T-helper 2 cell treated with Interferon-gamma antibody and Interleukin-4, amounts not matched to agents 100 ng/mL and 5 ng/mL, for 36 hours (primary cell): Measurements from ENCODE around the gene CDRT15. TPM values are rescaled to one million over a fixed set of nuclear protein-coding genes. Genes with fewer than 3 reads are reported as not detected.
"Not testable (repeated sequence)": the region's sequence is repeated elsewhere in the genome, so short reads cannot be mapped to it uniquely, and the experiment has no call there.

Experiments
- intact Hi-C: fragments of 100-400 bp; cut with micrococcal nuclease; formaldehyde crosslinking; loops from one replicate; pipeline ENCODE4 v1.15.1; 2023
- total RNA-seq: library from RNA; stranded (reverse); gene quantifications from 2 replicates; pipeline ENCODE4 v1.2.3, GENCODE V29; 2022

The CDRT15 gene
- not detected in 2 replicates for total RNA-seq

GRCh38 chr17:14236762-14237161, at the start of gene CDRT15:
Gene CDRT15, minus strand, starts transcription at chr17:14236862. Its CDS starts 29 bp downstream, at chr17:14236833.
- intact Hi-C loops, result not testable (repeated sequence)

DNA sequence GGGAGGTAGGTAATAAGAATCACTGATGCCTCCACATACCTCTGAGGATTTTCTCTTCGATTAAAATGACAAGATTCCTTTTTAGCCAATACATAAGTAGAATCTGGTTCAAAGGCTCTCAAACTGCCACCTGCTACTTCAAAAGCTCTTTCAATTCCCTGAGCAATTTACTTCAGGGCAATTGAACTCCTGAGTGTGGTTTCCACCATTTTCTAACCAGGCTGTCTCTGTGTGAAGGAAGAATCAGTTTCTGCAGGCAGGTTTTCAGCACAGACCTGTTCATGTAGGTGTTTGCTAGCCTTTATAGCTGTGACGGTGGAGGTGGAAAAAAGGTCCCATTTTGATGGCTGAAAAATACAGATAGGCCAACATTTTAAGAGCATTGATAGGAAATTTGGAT, 46.1 kb upstream of the CDRT15 start:
- intact Hi-C loops, result no loop called here

- intact Hi-C loops, result no loop called here
Measured at GRCh38 chr17:14281530-14281929, 44.9 kb upstream of the CDRT15 start.

DNA sequence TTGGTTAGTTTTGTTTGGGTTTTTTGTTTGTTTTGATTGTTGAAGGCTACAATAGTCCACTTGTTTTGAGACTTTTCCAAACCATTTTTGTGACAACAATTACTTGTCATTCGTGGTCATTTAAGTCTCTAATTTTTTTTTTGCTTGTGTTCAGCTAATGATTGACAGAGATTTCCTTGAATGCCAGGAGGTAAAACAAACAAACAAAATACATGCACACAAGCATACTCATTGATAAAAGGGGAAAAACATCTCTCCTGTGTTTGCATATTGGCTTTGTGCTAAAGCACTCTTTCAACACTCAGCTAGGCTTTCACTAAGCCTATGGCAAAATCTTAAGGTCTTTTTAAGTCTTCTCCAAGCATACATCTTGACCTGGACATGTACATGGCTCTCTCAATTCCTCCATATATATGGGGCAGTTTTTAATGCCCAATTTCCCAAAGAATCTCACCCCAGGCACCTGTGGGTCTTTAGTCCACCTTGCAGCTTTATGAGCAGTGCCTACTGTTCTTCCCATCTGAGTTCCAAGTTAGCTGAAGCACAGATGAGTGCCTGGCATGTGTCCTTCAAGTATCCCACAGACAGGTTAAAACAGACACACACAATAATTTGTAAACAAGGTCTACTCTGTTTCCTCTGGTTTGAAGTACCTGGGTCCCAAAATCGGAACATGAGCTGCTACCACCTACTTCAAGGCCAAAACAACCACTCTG, 40.0 kb upstream of the CDRT15 start:
- intact Hi-C loops, result no loop called here

DNA sequence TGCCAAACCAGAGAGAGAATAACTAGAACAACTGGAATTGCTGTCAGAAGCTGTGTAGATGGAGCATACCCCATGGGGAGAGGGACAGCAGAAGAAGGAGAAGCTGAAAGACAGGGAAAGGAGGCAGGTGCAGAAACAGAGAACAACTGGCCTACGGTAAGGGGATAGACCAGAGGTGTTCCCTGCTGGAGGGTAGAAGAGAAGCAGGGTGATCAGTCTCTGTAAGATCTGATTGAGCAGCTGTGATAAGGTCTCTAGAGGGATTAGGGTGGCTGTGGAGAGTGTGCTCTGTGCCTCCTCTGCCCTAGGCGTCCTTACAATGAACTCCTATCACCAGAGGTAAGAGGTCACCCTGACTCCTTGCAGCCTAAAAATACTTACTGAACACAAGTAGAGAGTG, 33.8 kb upstream of the CDRT15 start:
- intact Hi-C loops, result no loop called here

DNA sequence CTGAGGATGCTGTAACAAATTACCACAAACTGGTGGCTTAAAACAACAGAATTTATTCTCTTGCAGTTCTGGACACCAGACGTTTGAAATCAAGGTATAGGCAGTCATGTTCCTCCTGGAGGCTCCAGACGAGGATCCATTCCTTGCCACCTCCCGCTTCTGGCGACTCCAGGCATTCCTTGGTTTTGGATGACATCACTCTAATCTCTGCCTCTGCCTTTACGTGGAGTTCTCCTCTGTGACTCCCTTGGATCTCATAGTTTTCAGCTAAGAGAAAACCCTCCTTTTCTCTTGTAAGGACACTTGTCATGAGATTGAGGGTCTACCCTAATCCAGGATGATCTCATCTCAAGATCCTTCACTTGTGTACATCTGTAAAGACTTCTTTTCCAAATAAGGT, 32.8 kb upstream of the CDRT15 start:
- intact Hi-C loops, result no loop called here

DNA sequence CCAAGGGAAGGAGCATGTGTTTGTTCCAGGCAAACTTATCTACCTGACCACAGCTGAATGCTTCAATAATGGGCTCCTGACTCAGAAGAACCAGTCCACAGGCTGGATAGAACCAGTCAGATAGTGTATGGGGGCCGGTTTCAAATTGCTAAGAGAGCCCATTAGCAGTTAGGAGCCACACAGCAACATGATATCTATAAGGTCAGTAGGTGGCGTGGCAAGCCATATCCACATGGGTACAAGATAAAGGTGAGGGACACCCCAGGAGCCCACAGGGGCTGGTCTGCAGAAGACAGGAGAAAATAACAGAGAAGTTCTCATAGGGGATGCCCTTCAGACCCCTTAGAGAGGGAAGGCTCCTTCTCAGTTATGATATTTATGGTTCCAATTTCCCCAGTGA, 31.6 kb upstream of the CDRT15 start:
- intact Hi-C loops, result no loop called here

DNA sequence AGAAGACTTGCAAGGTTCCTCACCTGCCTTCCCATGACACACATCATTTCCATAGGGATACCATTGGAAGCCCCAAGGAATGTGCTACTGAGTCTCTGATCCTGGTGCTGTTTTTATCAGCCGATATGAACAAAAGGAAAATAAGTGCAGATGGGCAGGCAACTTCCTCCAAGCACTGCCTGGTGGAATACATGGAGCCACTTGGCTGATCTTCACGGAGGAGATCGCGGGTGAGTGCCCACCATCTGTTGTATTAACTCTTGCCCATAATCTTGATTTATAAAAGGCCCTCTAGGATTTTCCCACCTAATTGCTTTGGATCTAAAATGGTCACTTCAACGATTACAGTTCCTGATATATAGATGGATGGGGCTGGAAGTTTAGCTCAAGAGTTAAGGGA, 24.7 kb upstream of the CDRT15 start:
- intact Hi-C loops, result no loop called here

- intact Hi-C loops, result no loop called here
Measured at GRCh38 chr17:14245629-14246028, 9.0 kb upstream of the CDRT15 start.

DNA sequence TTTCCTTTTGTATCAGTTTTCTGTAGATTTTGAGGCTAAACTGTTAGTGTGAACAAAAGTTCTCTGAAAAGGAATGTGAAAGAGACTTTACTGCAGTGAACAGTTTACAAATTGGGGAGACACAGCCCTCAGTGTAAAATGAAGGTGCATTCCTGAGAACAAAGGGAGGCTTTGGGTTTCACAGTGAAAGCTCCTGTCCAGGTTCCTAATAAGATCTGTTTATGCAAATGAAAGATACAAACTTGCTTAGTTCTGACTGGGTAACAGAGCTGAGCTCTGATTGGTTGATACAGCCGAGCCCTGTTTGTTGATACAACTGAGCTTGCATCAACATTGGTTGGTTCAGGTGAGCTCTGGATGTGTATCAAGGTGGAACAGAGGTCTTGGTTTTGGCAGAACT, 8.3 kb upstream of the CDRT15 start:
- intact Hi-C loops, result no loop called here

GRCh38 chr17:14239271-14239670, 2.6 kb upstream of the CDRT15 start:
- intact Hi-C loops, result not testable (repeated sequence)

DNA sequence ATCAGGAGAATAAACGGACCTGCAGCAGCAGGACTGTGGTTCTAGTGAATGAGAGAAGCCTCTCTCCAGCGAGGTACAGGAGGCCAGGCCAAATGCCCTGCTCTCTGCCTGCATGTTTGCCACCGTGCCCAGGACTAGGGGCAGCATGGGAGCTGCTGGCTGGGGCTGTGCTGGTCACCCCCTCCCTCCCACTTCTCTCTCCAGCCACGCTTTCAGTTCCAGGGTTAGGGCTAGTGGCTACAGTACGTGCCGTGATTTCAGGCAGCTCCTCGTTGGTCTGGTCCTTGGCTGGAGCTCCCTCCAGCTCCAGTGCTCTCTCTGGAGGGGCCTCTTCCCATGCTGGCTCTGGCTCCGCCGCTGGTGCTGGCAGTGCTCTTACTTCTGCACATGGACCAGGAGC, 630 bp downstream of the CDRT15 start:
- intact Hi-C loops, result not testable (repeated sequence)

- intact Hi-C loops, result not testable (repeated sequence)
Measured at GRCh38 chr17:14235047-14235446, 1.6 kb downstream of the CDRT15 start.

GRCh38 chr17:14231187-14231586, 5.5 kb downstream of the CDRT15 start:
- intact Hi-C loops, result not testable (repeated sequence)

- intact Hi-C loops, result no loop called here
Measured at GRCh38 chr17:14228903-14229302, 7.8 kb downstream of the CDRT15 start.

GRCh38 chr17:14227052-14227451, 9.6 kb downstream of the CDRT15 start:
- intact Hi-C loops, result no loop called here

DNA sequence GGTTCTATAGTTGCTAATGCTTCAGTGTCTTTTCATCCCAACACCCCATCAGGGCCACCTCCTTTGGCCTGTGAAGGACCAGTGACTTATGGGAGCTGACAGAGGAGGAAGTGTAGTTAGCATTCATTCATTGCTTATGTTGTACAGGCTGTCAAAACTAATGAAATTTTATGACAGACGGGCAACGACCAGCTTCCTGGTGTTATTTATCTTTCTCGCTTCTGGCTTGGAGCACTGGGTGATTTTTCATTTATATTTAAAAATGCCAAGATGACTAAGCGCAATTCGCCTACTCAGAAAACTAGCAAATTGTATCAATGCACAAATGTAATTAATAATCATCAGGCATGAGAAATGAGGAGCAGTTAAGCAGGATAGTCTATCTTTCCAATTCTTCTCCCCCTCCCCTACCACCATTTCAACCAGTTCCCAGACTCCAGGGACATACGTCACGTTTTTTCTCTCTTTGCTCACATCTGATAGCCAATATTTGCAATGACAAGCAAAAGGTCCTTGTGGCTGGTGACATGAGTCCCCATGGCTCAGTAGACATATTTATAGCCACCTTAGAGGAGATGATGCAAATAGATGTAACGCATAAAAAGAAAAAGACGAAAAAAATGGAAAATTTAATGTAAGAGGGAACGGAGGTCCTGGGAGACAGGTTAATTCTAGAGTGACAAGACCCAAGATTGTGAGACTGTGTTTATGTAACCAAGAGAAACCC, 11.2 kb downstream of the CDRT15 start:
- intact Hi-C loops, result no loop called here

DNA sequence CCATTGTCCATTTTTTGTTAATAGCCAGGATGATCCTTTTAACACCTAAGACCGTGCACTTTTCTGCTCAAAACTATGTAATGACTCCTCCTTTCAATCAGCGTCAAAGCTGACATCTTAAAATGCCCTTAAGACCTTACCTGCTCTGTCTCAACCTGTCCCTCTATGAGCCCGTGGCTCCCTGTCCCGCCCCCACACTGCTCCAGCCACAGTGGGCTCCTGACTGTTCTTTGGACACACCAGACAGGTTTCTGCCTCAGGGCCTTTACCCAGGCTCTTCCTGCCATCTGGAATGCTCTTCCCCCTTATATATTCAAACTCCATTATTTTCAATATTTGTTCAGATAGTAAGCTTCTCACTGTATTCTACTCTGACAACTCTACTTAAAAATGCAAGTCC, 14.1 kb downstream of the CDRT15 start:
- intact Hi-C loops, result no loop called here

DNA sequence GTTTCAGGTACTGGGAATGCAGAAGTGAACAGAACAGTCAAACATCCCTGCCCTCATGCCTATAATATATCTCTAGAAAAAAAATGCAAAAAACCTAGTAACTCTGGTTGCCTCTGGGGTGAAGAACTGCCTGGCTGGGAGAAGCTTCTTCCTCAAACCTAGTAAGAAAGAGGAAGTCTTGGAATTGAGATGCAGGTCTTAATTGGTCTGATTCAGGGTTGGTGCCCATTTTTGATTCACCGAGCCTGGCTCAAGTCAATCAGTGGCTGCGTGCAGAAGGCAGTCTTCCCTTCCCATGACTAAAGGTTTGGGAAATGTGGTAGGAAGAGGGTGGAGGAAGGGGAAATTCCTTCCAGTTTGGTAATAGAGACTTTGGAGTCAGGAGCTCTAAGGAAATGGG, 22.4 kb downstream of the CDRT15 start:
- intact Hi-C loops, result no loop called here

- intact Hi-C loops, result no loop called here
Measured at GRCh38 chr17:14212401-14212800, 24.3 kb downstream of the CDRT15 start.

DNA sequence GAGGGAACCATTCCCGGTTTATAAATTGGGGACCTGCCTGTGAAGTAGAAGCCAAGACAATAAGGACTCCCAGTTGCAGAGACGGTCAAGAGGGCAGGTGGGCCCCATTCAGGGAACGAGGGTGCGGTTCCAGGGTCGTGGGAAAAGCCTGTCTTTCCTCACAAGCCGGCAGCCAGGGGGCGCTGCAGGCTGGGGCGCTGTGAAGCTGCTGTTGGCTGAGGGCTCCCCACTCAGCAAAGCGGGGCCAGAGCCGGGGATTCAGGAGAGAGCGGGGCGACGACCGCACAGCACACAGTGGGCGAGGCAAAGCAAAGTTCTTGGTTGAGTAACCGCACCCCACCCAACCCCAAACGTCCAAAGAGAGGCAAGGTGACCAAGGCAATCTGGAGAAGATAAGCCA, 24.9 kb downstream of the CDRT15 start:
- intact Hi-C loops, result no loop called here

GRCh38 chr17:14211246-14211645, 25.4 kb downstream of the CDRT15 start:
- intact Hi-C loops, result no loop called here

GRCh38 chr17:14209215-14209614, 27.4 kb downstream of the CDRT15 start:
- intact Hi-C loops, result no loop called here
